ENCODE measurements around the gene BTN1A1. TPM values are rescaled to one million over a fixed set of nuclear protein-coding genes. Genes with fewer than 3 reads are reported as not detected.

BTN1A1 gene
- total RNA-seq, 4 donors from 2014 or later: not detected

- no peak for DNase-seq
- intact Hi-C loops (cut with DNase I): no loop called here
- no peak overlapping the region for H3K27ac ChIP-seq
Observed at GRCh38 chr6:26526928-26527327, 26.8 kb downstream of the BTN1A1 start.

GRCh38 chr6:26530203-26530602 is 30.1 kb downstream of the BTN1A1 start:
- H3K36me3 ChIP-seq: no peaks in the 10 kb centered on the region
- H3K4me1 ChIP-seq: peaks cover 0 to 22% (median 4%) of the 10 kb centered on the region in 3 donors
- H3K4me3 ChIP-seq: no peak overlapping the region
- intact Hi-C loops (cut with DNase I): no loop called here
- no peaks in the 10 kb centered on the region for H3K9me3 ChIP-seq
- no peak for TF ChIP-seq POLR2A (IDR thresholded peaks at IDR 0.05)
- no peak for TF ChIP-seq CTCF (IDR thresholded peaks at IDR 0.05)
- 50% methylated on average over 1 of the region's 2 CpGs; no CpG with 5 or more reads in 1 of the 2 donors for WGBS, 2 donors
- H3K27me3 ChIP-seq: no peaks in the 10 kb centered on the region
- H3K27ac ChIP-seq: no peak overlapping the region
- no peak for DNase-seq

More at GRCh38 chr6:26526928-26527327, 26.8 kb downstream of the BTN1A1 start:
- Histone ChIP-seq H3K9me3 (no peaks in the 10 kb centered on the region), H3K27me3 (no peaks in the 10 kb centered on the region), H3K36me3 (no peaks in the 10 kb centered on the region), H3K4me1 (peaks cover 0 to 28% (median 0%) of the 10 kb centered on the region in 3 donors), H3K4me3 (no peak overlapping the region)
- TF ChIP-seq CTCF (IDR thresholded peaks at IDR 0.05): no peak
- TF ChIP-seq POLR2A (IDR thresholded peaks at IDR 0.05): no peak
- WGBS, 2 donors: 93 to 94% methylated on average over 1 of the region's 1 CpG

- WGBS, 2 donors: 79 to 92% methylated on average over 1 of the region's 1 CpG
- Histone ChIP-seq H3K27ac (peak overlapping the region in 3 of 4 donors; percentile 86 to 92 (median 87)), H3K36me3 (no peaks in the 10 kb centered on the region), H3K27me3 (no peaks in the 10 kb centered on the region), H3K9me3 (no peaks in the 10 kb centered on the region), H3K4me3 (no peak overlapping the region), H3K4me1 (peaks cover 12 to 39% (median 19%) of the 10 kb centered on the region in 3 donors)
- TF ChIP-seq POLR2A (IDR thresholded peaks at IDR 0.05) (no peak), CTCF (IDR thresholded peaks at IDR 0.05) (no peak)
- intact Hi-C loops (cut with DNase I): no loop called here
- DNase-seq: no peak
Observed at GRCh38 chr6:26531897-26532296, 31.8 kb downstream of the BTN1A1 start.

GRCh38 chr6:26532699-26533531 is 32.8 kb downstream of the BTN1A1 start:
- Histone ChIP-seq H3K27ac (peak overlapping the region; percentile 59 to 92 (median 86)), H3K9me3 (no peaks in the 10 kb centered on the region), H3K4me3 (peak overlapping the region; percentile 40 to 80 (median 68)), H3K27me3 (no peaks in the 10 kb centered on the region), H3K4me1 (peaks cover 15 to 47% (median 20%) of the 10 kb centered on the region in 3 donors), H3K36me3 (no peaks in the 10 kb centered on the region)
- 0 to 1% methylated on average over 28 of the region's 28 CpGs for WGBS, 2 donors
- peak; percentile 49 for DNase-seq
- intact Hi-C loops (cut with DNase I): no loop called here
- TF ChIP-seq POLR2A (IDR thresholded peaks at IDR 0.05) (no peak), CTCF (IDR thresholded peaks at IDR 0.05) (no peak)

- Histone ChIP-seq H3K4me3 (peak overlapping the region; percentile 40 to 80 (median 68)), H3K27ac (peak overlapping the region; percentile 59 to 92 (median 86)), H3K27me3 (no peaks in the 10 kb centered on the region), H3K36me3 (no peaks in the 10 kb centered on the region), H3K4me1 (peaks cover 15 to 49% (median 20%) of the 10 kb centered on the region in 3 donors), H3K9me3 (no peaks in the 10 kb centered on the region)
- 0% methylated on average over 1 of the region's 1 CpG for WGBS, 2 donors
- intact Hi-C loops (cut with DNase I): no loop called here
- TF ChIP-seq CTCF (IDR thresholded peaks at IDR 0.05) (no peak), POLR2A (IDR thresholded peaks at IDR 0.05) (no peak)
- DNase-seq: no peak
Observed at GRCh38 chr6:26533532-26533931, 33.4 kb downstream of the BTN1A1 start.
